ENCODE results near the gene REXO2. TPM values are rescaled to one million over a fixed set of nuclear protein-coding genes. Genes with fewer than 3 reads are reported as not detected.
A peak's percentile ranks its signal among the peaks of the same experiment; 100 is the strongest.

REXO2 gene
- total RNA-seq, 1 experiment from 2014 or later, result 72.5 TPM

GRCh38 chr11:114392735-114393667, 46.3 kb upstream of the REXO2 start (continued):
- TF ChIP-seq, protein P1, sequence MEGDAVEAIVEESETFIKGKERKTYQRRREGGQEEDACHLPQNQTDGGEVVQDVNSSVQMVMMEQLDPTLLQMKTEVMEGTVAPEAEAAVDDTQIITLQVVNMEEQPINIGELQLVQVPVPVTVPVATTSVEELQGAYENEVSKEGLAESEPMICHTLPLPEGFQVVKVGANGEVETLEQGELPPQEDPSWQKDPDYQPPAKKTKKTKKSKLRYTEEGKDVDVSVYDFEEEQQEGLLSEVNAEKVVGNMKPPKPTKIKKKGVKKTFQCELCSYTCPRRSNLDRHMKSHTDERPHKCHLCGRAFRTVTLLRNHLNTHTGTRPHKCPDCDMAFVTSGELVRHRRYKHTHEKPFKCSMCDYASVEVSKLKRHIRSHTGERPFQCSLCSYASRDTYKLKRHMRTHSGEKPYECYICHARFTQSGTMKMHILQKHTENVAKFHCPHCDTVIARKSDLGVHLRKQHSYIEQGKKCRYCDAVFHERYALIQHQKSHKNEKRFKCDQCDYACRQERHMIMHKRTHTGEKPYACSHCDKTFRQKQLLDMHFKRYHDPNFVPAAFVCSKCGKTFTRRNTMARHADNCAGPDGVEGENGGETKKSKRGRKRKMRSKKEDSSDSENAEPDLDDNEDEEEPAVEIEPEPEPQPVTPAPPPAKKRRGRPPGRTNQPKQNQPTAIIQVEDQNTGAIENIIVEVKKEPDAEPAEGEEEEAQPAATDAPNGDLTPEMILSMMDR (IDR thresholded peaks at IDR 0.05 in 2 of 3, conservative IDR thresholded peaks at IDR 0.05 in 1 of 3; ENCODE audit: borderline replicate concordance in 1 of 3, insufficient read depth in 1 of 3, low read depth in 2 of 3, low read length in 2 of 3), result no peak
- TF ChIP-seq POLR2A (IDR thresholded peaks at IDR 0.05; ENCODE audit: borderline replicate concordance, extremely low read depth, insufficient read depth, insufficient read length), result no peak

- H3K36me3 ChIP-seq (ENCODE audit: control insufficient read depth in 1 of 2, insufficient read depth in 2 of 2, low read length in 2 of 2), result no peaks in the 10 kb centered on the region
- intact Hi-C loops (cut with micrococcal nuclease), result loop anchor here (5.0 kb wide), 1 partner anchor 48 kb away; no protein-coding TSS in a partner anchor
- H3K9me2 ChIP-seq (ENCODE audit: insufficient read depth), result no peaks in the 10 kb centered on the region
- TF ChIP-seq POLR2A (IDR thresholded peaks at IDR 0.05; ENCODE audit: borderline replicate concordance, extremely low read depth, insufficient read depth, insufficient read length), result no peak
- peak; percentile 14; the same call in 1 of the 2 replicates for TF ChIP-seq RAD21 (IDR thresholded peaks at IDR 0.05; ENCODE audit: low read depth)
- TF ChIP-seq, protein P1 (IDR thresholded peaks at IDR 0.05 in 2 of 3, conservative IDR thresholded peaks at IDR 0.05 in 1 of 3; ENCODE audit: borderline replicate concordance in 1 of 3, insufficient read depth in 1 of 3, low read depth in 2 of 3, low read length in 2 of 3), result peak in 2 of 3 experiments; percentile 56 to 57; a peak in 4 of 6 replicates
- CTCF ChIA-PET, result interaction anchor here (1.1 to 1.2 kb wide), 2 partner anchors 28 to 47 kb away, joined by 3 to 4 read pairs; no protein-coding TSS in a partner anchor
- peak; percentile 25; the same call in 1 of the 2 replicates for ATAC-seq
- RAD21 ChIA-PET (ENCODE audit: low non-redundant PET in 1 of 2, low total read pairs in 2 of 2, uncharacterized antibody in 2 of 2, unreplicated experiment in 2 of 2), result no interaction called here
- no peak overlapping the region for H3K27ac ChIP-seq (ENCODE audit: low read depth, low read length)
- no peak overlapping the region for H3K4me3 ChIP-seq (replicated peaks in 1 of 2; ENCODE audit: low read depth in 1 of 2, low read length in 2 of 2)
- H3K9ac ChIP-seq (ENCODE audit: low read length), result no peak overlapping the region
- peaks cover 20% of the 10 kb centered on the region for H3K79me2 ChIP-seq (ENCODE audit: insufficient read depth, low read length)
- peak; percentile 15 for DNase-seq (ENCODE audit: low read depth, low spot score)
- no peak overlapping the region for H2AFZ ChIP-seq (ENCODE audit: low read depth, low read length, poor library complexity, severe bottlenecking)
- H3K4me2 ChIP-seq (ENCODE audit: low read length), result no peak overlapping the region
- peaks cover 0 to 7% of the 10 kb centered on the region in 2 experiments; a peak in 1 of 4 replicates for H3K4me1 ChIP-seq (ENCODE audit: control insufficient read depth in 1 of 2, insufficient read depth in 2 of 2, low read length in 2 of 2)
- POLR2A ChIA-PET, result interaction anchor here (1.0 kb wide), 1 partner anchor 10 kb away, joined by 3 read pairs; no protein-coding TSS in a partner anchor
- no peaks in the 10 kb centered on the region for H4K20me1 ChIP-seq (ENCODE audit: insufficient read depth)
- 0 out of 2 replicates have a peak, but pooled peaks cover 6% of the 10 kb centered on the region for H3K27me3 ChIP-seq (ENCODE audit: insufficient read depth, low read length)
- no TSS peak for BruUV-seq (replicated peaks)
- H3K9me3 ChIP-seq (ENCODE audit: control insufficient read depth in 1 of 2, insufficient read depth in 1 of 2, low read depth in 1 of 2, low read length in 2 of 2), result no peaks in the 10 kb centered on the region
Measured at GRCh38 chr11:114395736-114396135, 43.5 kb upstream of the REXO2 start.

Measured in HCT116 (cell line).